Bronchial epithelial cell (primary cell): ENCODE measurements around the gene ADORA1. TPM values are rescaled to one million over a fixed set of nuclear protein-coding genes. Genes with fewer than 3 reads are reported as not detected.

ENCODE experiments used
- DNase-seq: peaks from one replicate; pipeline ENCODE4 v3.0.0-alpha.2; 2010; ENCODE audit warnings: low read depth
- FAIRE-seq: peaks from 2 replicates; lab custom pipeline; 2011; peaks lifted over from hg19 to GRCh38; lab: Jason Lieb, UNC
- H3K27me3 ChIP-seq: 2 replicates; pipeline ENCODE4 v1.5.1; 2011; ENCODE audit warnings: low read length; ENCODE audit not compliant: control insufficient read depth, insufficient read depth
- H3K36me3 ChIP-seq: 2 replicates; pipeline ENCODE4 v1.5.1; 2011; ENCODE audit warnings: low read length; ENCODE audit not compliant: control insufficient read depth, insufficient read depth
- H3K4me3 ChIP-seq: 2 replicates; pipeline ENCODE4 v1.5.1; 2011; ENCODE audit warnings: mild to moderate bottlenecking, low read depth, low read length, control low read depth
- total RNA-seq: library from RNA; depleted of rRNA; stranded (reverse); fragments of >200 nt; gene quantifications from 2 replicates; pipeline ENCODE4 v1.2.1, GENCODE V29; 2014
- TF ChIP-seq, protein P1 (sequence below): IDR thresholded peaks from 2 replicates; pipeline ENCODE4 v1.5.1; 2011; ENCODE audit warnings: mild to moderate bottlenecking, moderate library complexity, low read length, control low read depth, inconsistent platforms; ENCODE audit not compliant: insufficient read depth, severe bottlenecking

The ADORA1 gene
- total RNA-seq, 1 donor from 2014 or later, result under 0.01 TPM

DNA sequence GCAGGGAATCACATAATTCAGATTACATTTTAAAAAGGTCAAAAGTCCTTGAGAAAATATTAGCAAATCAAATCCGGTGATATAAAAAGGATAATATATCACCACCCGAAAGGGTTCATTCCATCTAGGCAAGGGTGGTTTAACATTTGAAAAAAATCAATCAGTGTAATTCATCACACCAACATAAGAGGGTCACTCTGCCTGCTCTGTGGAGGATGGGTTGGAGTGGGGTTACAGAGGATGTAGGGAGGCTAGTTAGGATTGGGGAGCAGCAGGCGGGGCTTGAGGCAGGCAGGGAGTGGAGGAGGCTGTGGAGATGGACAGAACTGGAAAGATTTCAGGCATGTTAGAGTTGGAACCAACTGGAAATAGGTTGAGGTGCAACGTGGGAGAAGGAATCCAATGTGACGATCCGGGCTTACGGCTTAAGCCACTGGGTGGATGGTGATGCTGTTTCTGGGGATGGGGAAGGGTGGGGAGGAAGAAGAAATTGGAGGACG lies 12.5 kb downstream of the ADORA1 start:
- no peak for FAIRE-seq
- no peak overlapping the region for H3K4me3 ChIP-seq
- H3K36me3 ChIP-seq, result no peaks in the 10 kb centered on the region
- TF ChIP-seq, protein P1, sequence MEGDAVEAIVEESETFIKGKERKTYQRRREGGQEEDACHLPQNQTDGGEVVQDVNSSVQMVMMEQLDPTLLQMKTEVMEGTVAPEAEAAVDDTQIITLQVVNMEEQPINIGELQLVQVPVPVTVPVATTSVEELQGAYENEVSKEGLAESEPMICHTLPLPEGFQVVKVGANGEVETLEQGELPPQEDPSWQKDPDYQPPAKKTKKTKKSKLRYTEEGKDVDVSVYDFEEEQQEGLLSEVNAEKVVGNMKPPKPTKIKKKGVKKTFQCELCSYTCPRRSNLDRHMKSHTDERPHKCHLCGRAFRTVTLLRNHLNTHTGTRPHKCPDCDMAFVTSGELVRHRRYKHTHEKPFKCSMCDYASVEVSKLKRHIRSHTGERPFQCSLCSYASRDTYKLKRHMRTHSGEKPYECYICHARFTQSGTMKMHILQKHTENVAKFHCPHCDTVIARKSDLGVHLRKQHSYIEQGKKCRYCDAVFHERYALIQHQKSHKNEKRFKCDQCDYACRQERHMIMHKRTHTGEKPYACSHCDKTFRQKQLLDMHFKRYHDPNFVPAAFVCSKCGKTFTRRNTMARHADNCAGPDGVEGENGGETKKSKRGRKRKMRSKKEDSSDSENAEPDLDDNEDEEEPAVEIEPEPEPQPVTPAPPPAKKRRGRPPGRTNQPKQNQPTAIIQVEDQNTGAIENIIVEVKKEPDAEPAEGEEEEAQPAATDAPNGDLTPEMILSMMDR, result no peak
- H3K27me3 ChIP-seq, result peaks cover 1% of the 10 kb centered on the region
- DNase-seq, result no peak

DNA sequence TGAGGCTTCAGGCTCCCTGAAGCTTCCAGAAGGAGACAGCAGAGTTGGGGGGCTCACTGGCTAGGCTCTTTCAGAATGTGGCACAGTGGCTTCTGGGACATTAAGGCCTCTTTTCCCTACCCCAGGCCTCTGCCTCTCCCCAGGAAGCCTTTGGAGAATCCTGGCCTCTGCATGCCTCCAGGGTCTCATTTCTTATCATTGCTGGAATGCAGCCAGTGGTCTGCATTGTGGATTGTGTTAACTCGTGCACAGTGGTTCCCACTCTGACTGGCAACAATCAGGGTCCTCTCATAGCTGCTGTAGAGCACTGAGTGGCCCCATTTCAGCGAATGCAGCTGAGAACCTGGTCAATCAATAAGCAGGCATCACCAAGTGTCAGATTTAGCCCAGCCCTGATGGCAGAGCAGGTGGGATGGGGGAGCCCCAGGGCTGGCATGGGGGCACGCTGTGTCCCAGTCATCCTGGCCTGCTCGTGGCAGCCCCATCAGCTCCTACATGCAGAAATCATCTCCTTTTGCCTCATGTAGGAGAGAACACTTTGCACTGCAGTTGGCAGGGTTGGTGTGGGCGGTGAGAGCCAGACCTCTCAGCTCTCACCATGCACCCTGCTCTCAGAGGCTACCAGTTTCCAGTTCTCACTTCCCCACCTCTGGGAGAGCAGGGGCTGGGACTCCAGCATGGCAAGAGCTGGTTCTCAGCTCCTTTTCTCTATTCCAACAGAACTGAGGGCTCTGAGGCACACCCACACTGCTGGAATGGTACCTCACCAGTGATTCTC lies 13.4 kb downstream of the ADORA1 start:
- no peak for DNase-seq
- Histone ChIP-seq H3K4me3 (no peak overlapping the region), H3K27me3 (peaks cover 1% of the 10 kb centered on the region), H3K36me3 (no peaks in the 10 kb centered on the region)
- TF ChIP-seq, protein P1, result no peak
- peak; percentile 85 for FAIRE-seq

DNA sequence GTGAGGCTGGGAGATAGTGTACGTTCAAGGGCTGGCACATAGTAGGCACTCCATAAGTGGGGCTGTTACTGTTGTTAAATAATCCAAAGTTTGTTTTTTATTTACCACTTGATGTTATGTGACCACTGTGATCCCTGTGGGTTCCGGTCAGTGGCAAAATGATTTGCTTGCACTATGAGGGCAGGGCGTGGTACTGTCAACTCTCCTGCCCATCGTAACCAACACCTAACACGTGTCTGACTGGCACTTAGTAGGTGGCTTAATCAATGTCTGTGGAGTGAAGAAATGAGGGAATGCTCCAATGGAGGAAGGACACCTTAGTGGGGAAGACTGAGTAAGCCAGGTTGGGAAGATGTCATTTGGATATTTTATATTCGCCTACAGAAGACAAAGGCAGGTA lies 14.6 kb downstream of the ADORA1 start:
- H3K36me3 ChIP-seq, result no peaks in the 10 kb centered on the region
- FAIRE-seq (no peak), DNase-seq (no peak)
- TF ChIP-seq, protein P1, result no peak
- H3K4me3 ChIP-seq, result no peak overlapping the region
- H3K27me3 ChIP-seq, result peaks cover 1% of the 10 kb centered on the region

DNA sequence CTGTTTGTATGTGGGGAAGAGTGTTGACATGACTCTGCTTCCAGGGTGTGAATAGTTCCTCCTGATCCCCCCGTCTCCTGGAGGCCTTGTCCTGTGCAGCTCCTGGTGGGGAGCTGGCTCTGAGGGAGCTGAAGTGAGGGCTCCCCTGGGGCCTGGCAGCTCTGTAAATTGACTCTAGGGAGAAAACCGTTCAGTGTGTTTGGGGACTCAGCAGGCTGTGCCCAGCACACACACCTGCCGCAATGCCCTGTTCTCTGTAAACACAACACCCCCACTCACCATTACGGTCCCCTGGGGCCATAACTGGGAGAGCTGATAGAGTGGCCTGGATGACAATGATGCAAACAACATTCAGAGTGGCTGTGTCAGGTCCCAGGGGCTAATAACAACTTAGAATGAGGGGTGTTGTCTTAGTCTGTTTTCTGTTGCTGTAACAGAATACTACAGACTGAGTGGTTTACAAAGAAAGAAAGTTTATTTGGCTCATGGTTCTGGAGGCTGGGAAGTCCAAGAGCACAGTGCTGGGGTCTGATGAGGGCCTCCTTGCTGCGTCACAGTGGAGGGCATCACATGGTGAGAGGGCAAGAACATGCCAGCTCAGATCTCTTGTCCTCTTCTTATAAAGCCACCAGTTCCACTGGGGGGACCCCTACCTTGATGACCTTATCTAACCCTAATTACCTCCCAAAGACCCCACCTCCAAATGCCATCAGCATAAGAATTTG lies 15.3 kb downstream of the ADORA1 start:
- Histone ChIP-seq H3K27me3 (peaks cover 1% of the 10 kb centered on the region), H3K4me3 (no peak overlapping the region), H3K36me3 (no peaks in the 10 kb centered on the region)
- TF ChIP-seq, protein P1, result no peak
- FAIRE-seq, result no peak
- DNase-seq, result no peak

DNA sequence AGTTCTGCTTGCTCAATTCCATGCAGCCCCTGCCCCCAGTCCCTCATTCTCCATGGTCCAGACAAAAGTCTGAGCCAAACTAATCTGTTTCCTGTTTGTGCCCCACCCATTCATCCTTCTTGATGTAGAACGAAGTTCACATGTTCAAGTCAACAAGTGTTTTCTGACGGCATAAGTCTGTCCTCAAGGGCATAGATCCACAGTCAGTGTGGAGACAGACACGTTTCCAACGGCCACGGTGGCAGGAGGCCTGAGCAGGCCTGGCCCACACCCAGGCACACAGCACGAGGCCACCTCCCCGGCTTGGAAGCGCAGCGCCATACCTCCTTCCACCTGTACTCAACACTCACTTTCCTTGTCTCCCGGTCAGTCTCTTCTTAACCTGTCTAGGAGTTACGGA lies 16.1 kb downstream of the ADORA1 start:
- TF ChIP-seq, protein P1, result no peak
- peak; percentile 66 for FAIRE-seq
- Histone ChIP-seq H3K27me3 (peaks cover 1% of the 10 kb centered on the region), H3K4me3 (no peak overlapping the region), H3K36me3 (no peaks in the 10 kb centered on the region)
- DNase-seq, result no peak
